Stimulated activated CD4-positive, alpha-beta T cell treated with anti-CD3 and anti-CD28 coated beads, Interleukin-12 subunit alpha, Interleukin-12 subunit beta, amount 100 ng/mL, for 24 hours (primary cell): ENCODE data around the gene SNX2.
A peak's percentile ranks its signal among the peaks of the same experiment; 100 is the strongest.
"Not testable (repeated sequence)": the region's sequence is repeated elsewhere in the genome, so short reads cannot be mapped to it uniquely, and the experiment has no call there.

ENCODE experiments used
- DNase-seq, 2 experiments: peaks; one replicate each; pipeline ENCODE4 v3.0.0-alpha.2; 2020; ENCODE audit warnings: low read depth in 2 of 2

Gene SNX2, protein sequence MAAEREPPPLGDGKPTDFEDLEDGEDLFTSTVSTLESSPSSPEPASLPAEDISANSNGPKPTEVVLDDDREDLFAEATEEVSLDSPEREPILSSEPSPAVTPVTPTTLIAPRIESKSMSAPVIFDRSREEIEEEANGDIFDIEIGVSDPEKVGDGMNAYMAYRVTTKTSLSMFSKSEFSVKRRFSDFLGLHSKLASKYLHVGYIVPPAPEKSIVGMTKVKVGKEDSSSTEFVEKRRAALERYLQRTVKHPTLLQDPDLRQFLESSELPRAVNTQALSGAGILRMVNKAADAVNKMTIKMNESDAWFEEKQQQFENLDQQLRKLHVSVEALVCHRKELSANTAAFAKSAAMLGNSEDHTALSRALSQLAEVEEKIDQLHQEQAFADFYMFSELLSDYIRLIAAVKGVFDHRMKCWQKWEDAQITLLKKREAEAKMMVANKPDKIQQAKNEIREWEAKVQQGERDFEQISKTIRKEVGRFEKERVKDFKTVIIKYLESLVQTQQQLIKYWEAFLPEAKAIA

GRCh38 chr5:122774861-122775549 is at the start of gene SNX2:
SNX2 (plus strand) TSS chr5:122775080; CDS start chr5:122775104, 24 bp downstream.
- DNase-seq, result peak; percentile 80 to 84

GRCh38 chr5:122727112-122727541 is 47.8 kb upstream of the SNX2 start:
- DNase-seq, result no peak

DNA sequence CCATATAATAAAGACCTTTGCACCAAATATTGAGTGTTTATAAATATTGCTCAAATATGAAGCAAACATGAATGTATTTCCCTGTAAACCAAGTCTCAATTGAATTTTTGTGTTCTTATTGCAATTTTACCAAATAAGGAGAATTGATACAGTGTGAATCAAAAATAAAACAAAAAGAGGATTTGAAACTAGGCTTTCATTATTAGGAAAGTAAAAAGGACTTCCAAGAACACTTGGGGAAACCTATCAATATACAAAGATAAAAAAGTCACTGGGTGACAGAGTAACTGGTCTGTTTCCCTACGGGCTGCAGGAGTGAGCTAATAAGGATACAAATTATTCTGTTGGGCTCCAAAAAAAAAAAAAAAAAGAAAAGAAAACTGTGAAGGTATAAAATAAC is 44.8 kb upstream of the SNX2 start:
- DNase-seq, result no peak

DNA sequence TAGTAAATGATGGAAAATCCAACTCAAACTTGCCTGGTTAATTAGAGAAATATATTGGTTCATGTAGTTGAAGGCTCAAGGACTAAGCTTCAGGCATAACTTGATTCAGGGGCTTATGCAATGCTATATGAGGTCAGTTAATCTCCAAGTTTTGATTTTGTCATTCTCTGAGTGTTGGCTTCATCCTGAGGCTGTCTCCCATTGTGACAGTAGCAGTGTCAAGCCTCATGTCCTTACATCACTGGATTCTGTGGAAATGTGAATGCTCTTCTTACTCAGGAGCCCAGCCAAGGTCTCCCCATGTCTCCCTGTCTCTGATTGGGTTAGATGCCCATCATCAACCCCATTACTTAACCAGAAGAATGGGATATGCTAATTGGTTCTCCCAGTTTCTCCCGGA is 44.4 kb upstream of the SNX2 start:
- no peak for DNase-seq

DNA sequence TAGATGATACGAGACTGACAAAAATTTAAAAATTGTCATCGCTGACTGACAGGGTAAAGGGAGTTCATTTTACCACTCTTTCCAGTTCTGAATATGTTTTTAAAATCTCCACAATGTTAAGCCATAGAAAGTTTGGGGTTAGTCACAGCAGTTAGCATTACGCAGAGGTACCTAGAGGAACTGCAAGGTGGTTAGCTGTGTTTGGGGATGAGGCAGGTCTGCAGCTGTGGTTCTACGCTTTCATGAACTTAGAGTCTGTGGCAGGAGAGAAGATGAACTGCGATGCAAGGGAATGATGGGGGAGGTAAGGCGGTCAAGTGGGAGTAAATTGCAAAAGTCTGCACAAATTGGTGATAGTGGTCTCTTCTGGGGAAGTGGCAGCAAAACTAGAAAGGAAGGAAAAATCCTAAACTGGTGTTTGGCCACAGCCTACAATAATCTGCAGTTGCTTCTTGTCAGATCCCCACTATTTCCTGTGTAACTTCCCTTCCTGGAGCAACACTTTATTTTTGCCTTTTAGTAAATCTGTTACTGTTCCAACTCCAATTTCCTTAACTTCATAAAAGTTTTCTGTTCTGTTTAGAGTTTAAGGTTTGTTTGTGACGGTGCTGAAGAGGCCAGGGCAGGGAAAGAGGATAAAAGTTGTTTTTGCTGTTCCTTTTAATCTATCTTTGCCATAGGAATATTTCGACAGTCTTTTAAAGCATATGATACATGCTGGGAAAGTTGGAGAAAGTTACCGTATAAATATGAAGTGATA is 38.6 kb upstream of the SNX2 start:
- no peak for DNase-seq

- DNase-seq, result no peak
Observed at GRCh38 chr5:122738088-122738487, 36.8 kb upstream of the SNX2 start.

DNA sequence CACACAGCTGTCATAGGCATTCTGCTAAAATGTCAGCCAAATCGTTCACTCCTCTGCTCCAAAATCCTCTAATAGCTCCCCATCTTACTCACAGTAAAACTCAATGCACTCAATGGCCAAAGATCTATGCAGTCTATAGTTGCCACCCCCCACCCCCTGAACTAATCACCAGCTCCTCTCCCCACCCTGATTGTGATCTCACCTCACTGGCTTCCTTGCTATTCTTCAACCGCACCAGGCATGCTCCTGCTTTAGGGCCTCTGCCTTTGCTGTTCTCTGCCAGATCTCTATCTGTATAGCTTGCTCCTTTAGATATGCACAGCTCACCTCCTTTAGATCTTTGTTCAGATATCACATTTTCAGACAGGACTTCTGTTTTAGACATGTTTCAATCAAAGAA is 33.2 kb upstream of the SNX2 start:
- DNase-seq, result no peak

DNA sequence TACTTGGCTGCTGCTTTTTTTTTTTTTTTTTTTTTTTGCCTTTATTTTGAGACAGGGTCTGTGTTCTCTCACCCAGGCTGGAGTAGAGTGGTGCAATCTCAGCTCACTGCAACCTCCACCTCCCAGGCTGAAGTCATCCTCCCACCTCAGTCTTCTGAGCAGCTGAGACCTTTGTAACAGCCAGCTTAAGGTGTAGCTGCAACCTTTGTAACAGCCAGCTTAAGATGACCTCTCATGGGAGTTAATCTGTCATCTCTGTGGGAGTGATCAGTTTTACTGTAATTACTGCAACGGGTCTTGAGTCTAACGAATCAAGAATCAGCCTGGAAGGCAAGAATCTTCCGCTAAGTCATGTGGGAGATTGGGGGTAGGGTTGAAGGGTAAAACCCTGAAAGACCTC is 31.6 kb upstream of the SNX2 start:
- DNase-seq, result no peak

- no peak for DNase-seq
Observed at GRCh38 chr5:122745597-122745996, 29.3 kb upstream of the SNX2 start.

- no peak for DNase-seq
Observed at GRCh38 chr5:122749886-122750285, 25.0 kb upstream of the SNX2 start.

GRCh38 chr5:122751293-122751782 is 23.5 kb upstream of the SNX2 start:
- no peak for DNase-seq

GRCh38 chr5:122753500-122753899 is 21.4 kb upstream of the SNX2 start:
- DNase-seq, result no peak

GRCh38 chr5:122755783-122756182 is 19.1 kb upstream of the SNX2 start:
- DNase-seq, result no peak

- DNase-seq, result no peak
Observed at GRCh38 chr5:122756264-122756911, 18.5 kb upstream of the SNX2 start.

- no peak for DNase-seq
Observed at GRCh38 chr5:122757285-122757684, 17.6 kb upstream of the SNX2 start.

DNA sequence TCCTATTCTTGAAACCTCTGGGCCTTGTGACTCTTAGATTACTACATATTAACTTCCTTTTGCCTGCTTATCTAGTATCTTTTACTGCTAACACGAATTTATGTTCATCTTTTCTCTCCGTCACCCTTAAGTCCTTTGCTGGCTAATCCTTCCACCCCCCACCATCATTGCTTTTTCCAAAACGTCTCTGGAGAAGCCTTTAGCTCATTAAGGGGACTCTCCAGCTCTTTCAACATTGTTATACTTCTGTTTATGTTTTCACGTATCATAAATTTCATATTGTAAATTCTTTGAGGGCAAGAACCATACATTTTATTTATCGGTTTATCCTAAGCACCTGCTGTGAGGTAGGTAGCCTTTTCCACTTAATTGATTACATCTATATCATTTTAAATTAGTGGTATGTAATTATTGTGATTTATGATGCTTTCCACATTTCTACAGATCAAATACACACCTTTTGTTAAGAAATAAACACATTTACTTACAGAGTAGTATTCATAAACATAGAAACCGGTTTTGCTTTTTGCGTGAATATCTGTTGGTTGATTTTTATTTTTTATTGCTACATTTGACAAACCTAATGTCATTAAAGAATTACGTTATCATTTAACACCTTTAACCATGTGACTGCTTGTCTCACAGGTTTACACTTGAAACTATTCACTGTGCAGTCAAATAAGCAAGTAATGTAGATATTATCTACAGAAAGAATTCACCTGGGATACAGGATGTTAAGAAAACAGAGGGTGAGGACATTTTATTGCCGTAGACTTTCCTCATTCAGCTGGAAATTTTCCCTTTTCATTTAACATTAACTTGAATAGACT is 15.4 kb upstream of the SNX2 start:
- DNase-seq, result no peak

DNA sequence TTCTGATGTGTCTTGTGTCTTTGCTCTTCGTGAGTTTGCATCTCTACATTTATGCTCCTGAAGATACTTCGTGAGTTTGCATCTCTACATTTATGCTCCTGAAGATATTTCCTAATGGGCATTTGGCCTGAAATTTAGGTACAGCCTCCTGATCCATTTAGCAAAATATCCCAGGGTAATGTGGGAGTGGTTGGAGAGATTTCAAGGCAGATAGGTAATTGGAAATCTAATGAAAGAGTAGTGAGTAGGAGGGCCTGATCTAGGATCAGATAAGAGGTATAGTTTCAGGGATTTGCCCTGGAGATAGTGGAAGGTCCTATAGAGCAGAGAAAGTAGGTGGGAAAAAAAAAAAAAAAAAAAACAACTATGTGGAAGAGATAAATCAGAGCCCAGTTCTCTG is 14.6 kb upstream of the SNX2 start:
- no peak for DNase-seq

DNA sequence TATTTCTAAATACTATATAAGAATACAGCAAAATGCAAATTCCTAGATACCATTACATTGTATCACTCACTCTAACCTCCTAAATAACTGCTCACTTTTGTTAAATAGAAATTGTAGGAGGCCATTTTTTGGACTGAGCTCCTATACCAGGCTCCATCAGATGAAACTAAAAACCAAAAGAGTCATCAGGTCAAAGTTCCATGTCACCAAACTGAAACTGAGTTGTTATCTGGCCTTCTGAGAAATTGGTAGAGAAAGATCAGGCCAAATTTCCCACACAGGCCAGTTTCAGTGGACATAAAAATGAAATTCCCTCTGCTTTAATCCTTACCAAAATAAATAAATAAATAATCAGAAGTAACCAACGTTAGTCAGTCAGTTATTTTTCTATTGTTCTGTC is 13.8 kb upstream of the SNX2 start:
- no peak for DNase-seq

DNA sequence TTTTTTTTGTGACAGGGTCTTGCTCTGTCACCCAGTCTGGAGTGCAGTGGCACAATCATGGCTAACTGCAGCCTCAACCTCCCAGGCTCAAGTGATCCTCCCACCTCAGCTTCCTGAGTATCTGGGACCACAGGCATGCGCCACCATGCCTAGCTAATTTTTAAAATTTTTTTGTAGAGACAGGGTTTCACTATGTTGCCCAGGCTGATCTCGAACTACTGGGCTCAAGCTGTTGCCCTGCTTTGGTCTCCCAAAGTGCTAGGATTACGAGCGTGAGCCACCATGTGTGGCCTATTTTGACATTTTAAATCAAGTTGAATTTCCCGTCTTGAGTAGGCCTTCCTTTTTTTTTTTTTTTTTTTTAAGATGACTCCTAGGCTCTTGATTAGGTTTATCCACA is 13.0 kb upstream of the SNX2 start:
- not testable (repeated sequence) for DNase-seq

GRCh38 chr5:122766130-122766529 is 8.8 kb upstream of the SNX2 start:
- DNase-seq, result no peak

- no peak for DNase-seq
Observed at GRCh38 chr5:122770477-122770876, 4.4 kb upstream of the SNX2 start.
